GM12878 (cell line): ENCODE results near the gene NUP62. TPM values are rescaled to one million over a fixed set of nuclear protein-coding genes. Genes with fewer than 3 reads are reported as not detected.

Source experiments
- ATAC-seq: fragments of 200-7000 bp; cut with Tn5 transposase; 3 replicates; pipeline ENCODE4 v1.9.1; 2020; ENCODE audit warnings: mild to moderate bottlenecking, moderate library complexity
- BruUV-seq: library from RNA; stranded (reverse); fragments of 400-500 nt; replicated peaks from 2 replicates; lab custom pipeline; 2021; lab: Mats Ljungman, UMichigan
- CTCF ChIA-PET: fragments of 300-600 bp; sonication (Branson Sonifier 250); formaldehyde crosslinking; extraction: SDS; loops from one replicate; lab custom pipeline; 2021; ENCODE audit warnings: inconsistent platforms; lab: Yijun Ruan, JAX
- POLR2A ChIA-PET: fragments of 350-600 bp; formaldehyde crosslinking; extraction: SDS; loops from one replicate; lab custom pipeline; 2021; ENCODE audit warnings: inconsistent platforms; lab: Charles Lee
- RAD21 ChIA-PET: fragments of 300-600 bp; sonication (Branson Sonifier 250); formaldehyde crosslinking; loops from one replicate; lab custom pipeline; 2023; ENCODE audit warnings: antibody characterized with exemption; ENCODE audit not compliant: unreplicated experiment; lab: Charles Lee
- SMC1A ChIA-PET: fragments of 300-600 bp; sonication (Branson Sonifier 250); formaldehyde crosslinking; loops from one replicate; lab custom pipeline; 2023; ENCODE audit not compliant: unreplicated experiment, uncharacterized antibody; lab: Charles Lee
- DNase-seq: peaks from one replicate; pipeline ENCODE4 v3.0.0-alpha.2; 2011; ENCODE audit warnings: low read depth, low spot score
- FAIRE-seq: peaks from 3 replicates; lab custom pipeline; 2011; peaks lifted over from hg19 to GRCh38; lab: Jason Lieb, UNC
- H2AFZ ChIP-seq: 2 replicates; pipeline ENCODE4 v1.6.0; 2011; ENCODE audit warnings: low read depth, low read length, control low read depth; ENCODE audit not compliant: control insufficient read depth
- H3K27ac ChIP-seq: 2 replicates; pipeline ENCODE4 v1.5.1; 2011; ENCODE audit warnings: control low read depth; ENCODE audit not compliant: control insufficient read depth, insufficient read depth
- H3K27me3 ChIP-seq, 2 experiments: replicated peaks in 1 of 2; 2 replicates each; pipeline versions ENCODE4 v1.6.0 to v1.6.1; 2011; ENCODE audit warnings: low read length in 1 of 2; ENCODE audit not compliant: control insufficient read depth in 2 of 2, insufficient read depth in 2 of 2
- H3K36me3 ChIP-seq, 2 experiments: 2 replicates each; pipeline ENCODE4 v1.5.1; 2011; ENCODE audit warnings: low read length in 1 of 2; ENCODE audit not compliant: control insufficient read depth in 2 of 2, insufficient read depth in 2 of 2
- H3K4me1 ChIP-seq: 2 replicates; pipeline ENCODE4 v1.6.1; 2011; ENCODE audit warnings: mild to moderate bottlenecking, low read length, moderate library complexity, mixed read lengths; ENCODE audit not compliant: control insufficient read depth, insufficient read depth
- H3K4me2 ChIP-seq: 2 replicates; pipeline ENCODE4 v1.6.0; 2011; ENCODE audit warnings: control low read depth; ENCODE audit not compliant: control insufficient read depth, insufficient read depth
- H3K4me3 ChIP-seq: fragments of 200-600 bp; sonication (generic); 2 replicates; pipeline ENCODE4 v1.5.1; 2016
- H3K79me2 ChIP-seq: 2 replicates; pipeline ENCODE4 v1.6.0; 2011; ENCODE audit warnings: low read length; ENCODE audit not compliant: control insufficient read depth, insufficient read depth
- H3K9ac ChIP-seq: 2 replicates; pipeline ENCODE4 v1.8.0; 2011; ENCODE audit warnings: low read length, control low read depth, mixed read lengths; ENCODE audit not compliant: control insufficient read depth, insufficient read depth
- H3K9me3 ChIP-seq: replicated peaks from 3 replicates; pipeline ENCODE4 v1.5.1; 2011; ENCODE audit warnings: mild to moderate bottlenecking, low read length; ENCODE audit not compliant: control insufficient read depth, insufficient read depth
- H4K20me1 ChIP-seq: 2 replicates; pipeline ENCODE4 v1.6.0; 2011; ENCODE audit not compliant: control insufficient read depth, insufficient read depth
- NFIC ChIP-seq: IDR thresholded peaks from 2 replicates; pipeline ENCODE4 v1.6.1; 2012; ENCODE audit warnings: low read depth, mild to moderate bottlenecking, inconsistent platforms, low read length, moderate library complexity
- POU2F2 ChIP-seq: IDR thresholded peaks from 3 replicates; pipeline ENCODE4 v1.6.1; 2011; ENCODE audit warnings: low read depth, mild to moderate bottlenecking, low read length, borderline replicate concordance
- WGBS: methylation state at CpG from one replicate; pipeline ENCODE4 v1.1.6; 2016; ENCODE audit warnings: low lambda C conversion rate; ENCODE audit not compliant: insufficient replicate concordance, insufficient coverage; ENCODE audit errors: missing lambda C conversion rate; 5-methylcytosine and 5-hydroxymethylcytosine counted together
- in situ Hi-C: fragments of 300-500 bp; cut with MboI; formaldehyde crosslinking; loops from 9 replicates; pipeline ENCODE4 v1.14.3; 2018; ENCODE audit warnings: mixed read lengths
- intact Hi-C: fragments of 100-400 bp; cut with micrococcal nuclease; formaldehyde crosslinking; loops from one replicate; pipeline ENCODE4 v1.14.2; 2022; ENCODE audit not compliant: unreplicated experiment
- polyA plus RNA-seq, 11 experiments: library from polyadenylated mRNA; depleted of rRNA in 4 of 11; unstranded in 6 of 11; stranded (reverse) in 5 of 11; fragments of >200 nt; fragmentation: Nextera tagmentation in 4 of 11; fragmentation: Illumina TruSeq in 1 of 11; extraction: Ambion mirVana in 4 of 11; extraction: Trizol in 1 of 11; gene quantifications; 1 replicate in 1 of 11; 2 replicates in 10 of 11; pipeline versions ENCODE4 v1.2.1 to v1.2.3, GENCODE V29; 2011 to 2016; ENCODE audit warnings: inconsistent platforms in 2 of 11, missing spikeins in 2 of 11, low read depth in 1 of 11
- total RNA-seq, 4 experiments: library from RNA; depleted of rRNA in 3 of 4; stranded (reverse); fragments of >200 nt in 3 of 4; fragmentation: Illumina TruSeq in 1 of 4; extraction: Trizol in 1 of 4; gene quantifications; 2 replicates each; pipeline versions ENCODE4 v1.2.1 to v1.2.3, GENCODE V29; 2013 to 2021
- TF ChIP-seq, protein P1 (sequence below): fragments of 150-350 bp; IDR thresholded peaks from 2 replicates; pipeline ENCODE4 v1.6.1; 2016; ENCODE audit warnings: low read depth, low read length

The NUP62 gene
- total and polyA plus RNA-seq, 10 of the 15 experiments (the other 5 are each of a cell fraction or from before 2014, with no cell fraction given): 19.5 to 110 (median 66.9) TPM

- Histone ChIP-seq H4K20me1 (no peaks in the 10 kb centered on the region), H3K9ac (no peak overlapping the region), H3K36me3 (no peaks in the 10 kb centered on the region), H3K27ac (no peak overlapping the region), H3K27me3 (no peaks in the 10 kb centered on the region; a peak in 1 of 4 replicates), H3K9me3 (no peaks in the 10 kb centered on the region), H3K4me3 (peak overlapping the region; percentile 8; the same call in 1 of the 2 replicates), H3K4me2 (peak overlapping the region; percentile 28), H2AFZ (no peak overlapping the region), H3K79me2 (no peaks in the 10 kb centered on the region), H3K4me1 (peaks cover 17% of the 10 kb centered on the region)
- 20% methylated on average over 12 of the region's 12 CpGs for WGBS
- RAD21 ChIA-PET: interaction anchor here (0.7 kb wide), 1 partner anchor 15 kb away, joined by 3 read pairs; no protein-coding TSS in a partner anchor
- ATAC-seq (no peak), FAIRE-seq (no peak), DNase-seq (no peak)
- BruUV-seq: no TSS peak
- CTCF ChIA-PET: interaction anchor here (2.1 kb wide), 1 partner anchor 16 kb away, joined by 9 read pairs; no protein-coding TSS in a partner anchor
- in situ Hi-C loops (no loop called here), intact Hi-C loops (no loop called here)
- POLR2A ChIA-PET: no interaction called here
- SMC1A ChIA-PET: interaction anchor here (0.8 to 1.6 kb wide), 3 partner anchors 16 to 28 kb away, joined by 3 to 4 read pairs (median 3); no protein-coding TSS in a partner anchor
- TF ChIP-seq, protein P1, sequence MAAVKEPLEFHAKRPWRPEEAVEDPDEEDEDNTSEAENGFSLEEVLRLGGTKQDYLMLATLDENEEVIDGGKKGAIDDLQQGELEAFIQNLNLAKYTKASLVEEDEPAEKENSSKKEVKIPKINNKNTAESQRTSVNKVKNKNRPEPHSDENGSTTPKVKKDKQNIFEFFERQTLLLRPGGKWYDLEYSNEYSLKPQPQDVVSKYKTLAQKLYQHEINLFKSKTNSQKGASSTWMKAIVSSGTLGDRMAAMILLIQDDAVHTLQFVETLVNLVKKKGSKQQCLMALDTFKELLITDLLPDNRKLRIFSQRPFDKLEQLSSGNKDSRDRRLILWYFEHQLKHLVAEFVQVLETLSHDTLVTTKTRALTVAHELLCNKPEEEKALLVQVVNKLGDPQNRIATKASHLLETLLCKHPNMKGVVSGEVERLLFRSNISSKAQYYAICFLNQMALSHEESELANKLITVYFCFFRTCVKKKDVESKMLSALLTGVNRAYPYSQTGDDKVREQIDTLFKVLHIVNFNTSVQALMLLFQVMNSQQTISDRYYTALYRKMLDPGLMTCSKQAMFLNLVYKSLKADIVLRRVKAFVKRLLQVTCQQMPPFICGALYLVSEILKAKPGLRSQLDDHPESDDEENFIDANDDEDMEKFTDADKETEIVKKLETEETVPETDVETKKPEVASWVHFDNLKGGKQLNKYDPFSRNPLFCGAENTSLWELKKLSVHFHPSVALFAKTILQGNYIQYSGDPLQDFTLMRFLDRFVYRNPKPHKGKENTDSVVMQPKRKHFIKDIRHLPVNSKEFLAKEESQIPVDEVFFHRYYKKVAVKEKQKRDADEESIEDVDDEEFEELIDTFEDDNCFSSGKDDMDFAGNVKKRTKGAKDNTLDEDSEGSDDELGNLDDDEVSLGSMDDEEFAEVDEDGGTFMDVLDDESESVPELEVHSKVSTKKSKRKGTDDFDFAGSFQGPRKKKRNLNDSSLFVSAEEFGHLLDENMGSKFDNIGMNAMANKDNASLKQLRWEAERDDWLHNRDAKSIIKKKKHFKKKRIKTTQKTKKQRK: no peak
- TF ChIP-seq NFIC: no peak
- peak; percentile 71; the same call in 1 of the 3 replicates for TF ChIP-seq POU2F2
Observed at GRCh38 chr19:49954092-49954829, 25.0 kb upstream of the NUP62 start.
